Loucy (cell line): ENCODE measurements around the gene HPSE2.

Experiments used
- CTCF ChIP-seq: fragments of 200-600 bp; sonication (generic); conservative IDR thresholded peaks from 2 replicates; pipeline ENCODE4 v1.5.1; 2014; ENCODE audit warnings: mild to moderate bottlenecking, antibody characterized with exemption, low read length
- EZH2phosphoT487 ChIP-seq: fragments of 200-600 bp; IDR thresholded peaks from 2 replicates; pipeline ENCODE4 v1.6.1; 2018; ENCODE audit warnings: antibody characterized with exemption, mild to moderate bottlenecking, moderate library complexity, borderline replicate concordance

GRCh38 chr10:98486421-98486820, 749.2 kb downstream of the HPSE2 start:
- TF ChIP-seq CTCF = no peak
- no peak for TF ChIP-seq EZH2phosphoT487
